ENCODE data around the gene EHMT1. TPM values are rescaled to one million over a fixed set of nuclear protein-coding genes. Genes with fewer than 3 reads are reported as not detected.

Gene EHMT1
- total RNA-seq, 4 donors from 2014 or later = 96.4 to 136 (median 118) TPM

GRCh38 chr9:137798901-137799629, 180.3 kb downstream of the EHMT1 start:
- TF ChIP-seq CTCF (IDR thresholded peaks at IDR 0.05) (no peak), POLR2A (IDR thresholded peaks at IDR 0.05) (no peak), EP300 (IDR thresholded peaks at IDR 0.05) (no peak)
- Histone ChIP-seq H3K4me1 (no peaks in the 10 kb centered on the region), H3K36me3 (peaks cover 0 to 95% (median 26%) of the 10 kb centered on the region in 3 donors), H3K27ac (no peak overlapping the region), H3K4me3 (no peak overlapping the region), H3K9me3 (no peaks in the 10 kb centered on the region), H3K27me3 (no peaks in the 10 kb centered on the region)
- no peak for DNase-seq (ENCODE audit: low spot score in 2 of 2)
- 90 to 91% methylated on average over 21 of the region's 21 CpGs for WGBS, 2 donors

- Histone ChIP-seq H3K36me3 (peaks cover 0 to 97% (median 26%) of the 10 kb centered on the region in 3 donors), H3K4me3 (no peak overlapping the region), H3K9me3 (no peaks in the 10 kb centered on the region), H3K27me3 (no peaks in the 10 kb centered on the region), H3K27ac (no peak overlapping the region), H3K4me1 (no peaks in the 10 kb centered on the region)
- WGBS, 2 donors = 87 to 91% methylated on average over 11 to 12 of the region's 12 CpGs
- DNase-seq (ENCODE audit: low spot score in 2 of 2) = no peak
- TF ChIP-seq POLR2A (IDR thresholded peaks at IDR 0.05) = no peak
- TF ChIP-seq EP300 (IDR thresholded peaks at IDR 0.05) = no peak
- TF ChIP-seq CTCF (IDR thresholded peaks at IDR 0.05) = no peak
Measured at GRCh38 chr9:137799630-137799983, 180.8 kb downstream of the EHMT1 start.

DNA sequence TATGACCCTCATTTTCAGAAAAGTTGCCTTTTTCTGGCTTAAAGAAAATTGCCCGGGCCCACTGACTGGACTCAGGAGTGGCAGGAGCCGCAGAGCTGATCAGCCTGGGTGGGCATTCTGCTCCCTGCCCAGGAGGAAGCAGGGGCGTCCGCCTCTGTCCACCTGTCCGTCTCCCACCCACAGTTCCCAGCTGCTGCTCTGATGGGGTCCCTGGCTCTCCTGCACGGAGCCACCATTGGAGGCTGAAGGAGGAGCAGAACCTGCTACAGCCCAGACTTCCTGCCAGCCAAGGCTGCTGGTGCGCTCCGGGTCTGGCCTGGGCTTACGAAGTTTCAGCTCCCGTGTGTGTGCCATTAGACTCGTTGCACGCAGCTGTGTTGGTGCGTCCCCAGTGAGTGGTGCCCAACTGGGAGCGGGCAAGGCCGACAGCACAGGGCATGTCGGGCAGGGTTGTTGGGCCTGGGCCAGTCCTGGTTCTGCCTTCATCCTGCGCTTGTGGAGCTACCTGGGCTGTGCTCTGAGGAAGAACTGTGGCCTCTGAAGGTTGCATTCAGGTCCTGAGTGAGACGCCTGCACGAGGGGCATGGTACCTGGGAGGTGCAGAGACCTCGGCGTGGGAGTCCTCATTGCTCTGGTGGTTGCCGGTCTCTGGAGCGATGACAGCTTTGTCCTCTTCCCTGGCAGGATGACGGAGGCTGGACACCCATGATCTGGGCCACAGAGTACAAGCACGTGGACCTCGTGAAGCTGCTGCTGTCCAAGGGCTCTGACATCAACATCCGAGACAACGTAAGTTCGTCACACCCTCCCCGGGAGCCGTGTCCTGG, 181.6 kb downstream of the EHMT1 start:
- Histone ChIP-seq H3K27me3 (no peaks in the 10 kb centered on the region), H3K36me3 (peaks cover 0 to 98% (median 20%) of the 10 kb centered on the region in 3 donors), H3K4me3 (no peak overlapping the region), H3K4me1 (no peaks in the 10 kb centered on the region), H3K27ac (no peak overlapping the region), H3K9me3 (no peaks in the 10 kb centered on the region)
- no peak for TF ChIP-seq CTCF (IDR thresholded peaks at IDR 0.05)
- no peak for TF ChIP-seq POLR2A (IDR thresholded peaks at IDR 0.05)
- TF ChIP-seq EP300 (IDR thresholded peaks at IDR 0.05) = no peak
- DNase-seq (ENCODE audit: low spot score in 2 of 2) = no peak
- WGBS, 2 donors = 90% methylated on average over 20 to 31 of the region's 31 CpGs

DNA sequence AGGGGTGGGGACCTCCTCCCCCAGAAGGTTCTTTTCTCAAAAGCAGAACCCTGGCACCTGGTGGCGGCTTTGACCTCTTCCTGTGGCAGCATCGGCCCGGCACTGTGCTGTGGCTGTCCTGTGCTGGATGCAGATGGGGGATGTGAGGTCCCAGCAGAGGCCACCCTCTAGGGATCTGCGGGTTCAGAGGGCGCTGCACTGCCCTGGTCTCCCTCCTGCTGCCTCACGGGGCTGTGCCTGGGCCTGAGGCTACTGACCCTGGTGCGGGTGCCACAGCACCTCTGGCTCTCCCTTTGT, 182.2 kb downstream of the EHMT1 start:
- Histone ChIP-seq H3K9me3 (no peaks in the 10 kb centered on the region), H3K36me3 (peaks cover 0 to 92% (median 20%) of the 10 kb centered on the region in 3 donors), H3K4me3 (no peak overlapping the region), H3K27me3 (no peaks in the 10 kb centered on the region), H3K27ac (no peak overlapping the region), H3K4me1 (no peaks in the 10 kb centered on the region)
- DNase-seq (ENCODE audit: low spot score in 2 of 2) = no peak
- WGBS, 2 donors = 91 to 93% methylated on average over 6 to 7 of the region's 7 CpGs
- TF ChIP-seq POLR2A (IDR thresholded peaks at IDR 0.05) (no peak), CTCF (IDR thresholded peaks at IDR 0.05) (no peak), EP300 (IDR thresholded peaks at IDR 0.05) (no peak)

GRCh38 chr9:137802021-137802420, 183.2 kb downstream of the EHMT1 start:
- H3K27me3 ChIP-seq = no peaks in the 10 kb centered on the region
- no peak overlapping the region for H3K27ac ChIP-seq
- H3K9me3 ChIP-seq = no peaks in the 10 kb centered on the region
- WGBS, 2 donors = 83 to 85% methylated on average over 4 of the region's 4 CpGs
- H3K4me1 ChIP-seq = no peaks in the 10 kb centered on the region
- peaks cover 0 to 91% (median 16%) of the 10 kb centered on the region in 3 donors for H3K36me3 ChIP-seq
- H3K4me3 ChIP-seq = no peak overlapping the region
- DNase-seq (ENCODE audit: low spot score in 2 of 2) = no peak
- TF ChIP-seq EP300 (IDR thresholded peaks at IDR 0.05) = no peak
- TF ChIP-seq POLR2A (IDR thresholded peaks at IDR 0.05) = no peak
- TF ChIP-seq CTCF (IDR thresholded peaks at IDR 0.05) = no peak
